Measurements from ENCODE around the gene TCERG1L.
"Not testable (repeated sequence)": the region's sequence is repeated elsewhere in the genome, so short reads cannot be mapped to it uniquely, and the experiment has no call there.

The TCERG1L gene

DNA sequence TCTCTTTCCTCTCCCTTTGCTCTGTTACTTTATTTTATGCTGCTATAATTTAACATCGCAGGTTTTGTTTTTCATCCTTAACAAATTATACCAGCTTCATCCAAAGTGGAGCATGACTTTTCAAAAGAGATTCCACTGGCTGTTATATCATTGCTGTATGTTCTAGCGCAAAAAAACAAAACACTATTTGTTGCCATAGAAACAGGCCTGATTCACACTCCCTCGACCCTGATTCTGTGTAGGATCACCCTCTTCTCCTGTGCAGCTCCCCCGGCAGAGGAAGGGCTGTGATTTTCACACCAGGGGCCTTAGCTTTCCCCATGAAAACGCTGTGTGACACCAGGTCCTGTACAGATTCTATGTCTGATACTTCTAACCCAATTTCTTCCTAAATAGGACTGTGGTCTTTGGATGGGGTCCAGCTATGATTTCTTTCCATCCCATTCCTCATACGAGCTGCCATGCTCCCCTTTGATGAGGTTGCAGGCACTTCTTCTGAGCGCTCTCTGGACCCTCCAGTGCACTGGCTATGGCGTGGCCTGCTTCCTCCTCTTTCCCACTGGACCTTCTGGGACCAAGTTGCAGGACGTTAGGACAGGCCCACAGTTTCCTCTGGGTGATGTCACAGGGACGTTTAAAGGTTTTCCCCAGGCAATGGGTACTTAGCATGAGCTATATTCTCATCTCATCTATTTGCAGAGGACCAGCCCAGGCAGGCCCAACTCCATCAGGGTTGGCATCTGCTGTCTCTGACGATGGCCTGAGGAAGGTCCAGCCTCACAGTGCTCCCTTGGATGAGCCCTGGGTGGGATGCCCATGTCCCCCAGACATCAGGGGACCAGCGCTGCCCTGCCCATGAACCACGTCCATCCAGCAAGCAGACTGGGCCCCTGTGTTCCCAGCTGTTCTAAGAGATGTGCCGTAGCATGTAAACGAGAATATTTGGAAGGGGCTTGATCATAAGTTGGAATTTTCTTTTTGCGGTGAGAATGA, 210.8 kb downstream of the TCERG1L start:
- not testable (repeated sequence) for DNase-seq (ENCODE audit: low spot score)

DNA sequence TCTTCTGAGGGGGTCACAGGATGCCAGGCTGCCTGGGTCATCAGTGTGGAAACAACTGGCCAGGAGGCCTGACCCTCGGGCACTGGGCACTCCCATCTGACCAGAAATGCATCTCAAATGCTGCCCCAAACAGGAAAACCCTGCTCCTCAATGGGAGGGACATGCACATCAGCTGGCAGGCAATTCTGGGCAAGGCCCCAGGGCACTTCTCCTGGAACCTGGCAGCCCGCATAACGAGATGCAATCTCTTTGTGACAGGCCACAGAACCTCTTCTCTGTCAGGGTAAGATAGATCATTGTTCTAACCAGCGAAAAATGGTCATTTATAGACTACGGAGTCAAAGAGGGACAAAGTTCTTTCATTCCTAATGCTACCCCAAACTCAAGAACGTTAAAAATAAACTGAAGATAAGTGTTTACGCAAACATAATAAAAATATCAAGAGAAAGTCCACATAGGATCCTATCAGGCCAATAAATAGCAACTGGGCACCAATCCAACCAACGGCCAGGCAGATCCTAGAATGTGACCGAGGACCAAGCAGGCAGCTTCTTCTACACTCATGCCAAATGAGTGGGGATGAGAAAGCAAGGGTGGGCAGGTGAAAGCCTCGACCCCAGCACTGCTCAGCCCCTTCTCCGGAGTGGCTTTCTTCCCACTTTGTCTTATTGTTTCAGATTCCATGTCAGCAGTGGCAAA, 212.3 kb downstream of the TCERG1L start:
- DNase-seq (ENCODE audit: low spot score), result no peak

DNA sequence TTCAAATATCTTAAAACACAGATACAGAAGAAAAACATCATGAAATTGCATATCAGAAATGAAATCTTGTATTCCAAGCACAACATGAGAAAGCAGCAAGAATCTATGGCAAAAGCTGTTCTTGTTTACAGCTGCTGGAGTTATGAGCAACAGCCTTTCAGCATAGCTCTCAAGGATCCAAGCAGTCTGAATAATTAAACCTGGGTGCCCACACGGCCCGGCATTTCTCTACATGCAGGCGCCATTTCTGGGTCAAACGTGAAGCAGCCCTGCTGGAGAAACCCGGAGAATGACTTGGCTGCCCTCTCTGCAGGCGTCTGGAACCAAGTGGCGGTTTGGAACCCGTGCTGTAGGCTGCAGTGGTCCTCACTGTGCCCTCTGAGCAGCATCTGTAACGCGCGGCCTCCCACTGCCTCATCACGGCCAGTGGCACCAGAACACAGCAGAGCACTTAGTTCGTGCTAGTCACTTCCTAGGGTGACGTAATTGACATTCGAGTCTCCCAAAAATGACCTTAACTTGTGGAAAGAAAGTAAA, 213.0 kb downstream of the TCERG1L start:
- no peak for DNase-seq (ENCODE audit: low spot score)

DNA sequence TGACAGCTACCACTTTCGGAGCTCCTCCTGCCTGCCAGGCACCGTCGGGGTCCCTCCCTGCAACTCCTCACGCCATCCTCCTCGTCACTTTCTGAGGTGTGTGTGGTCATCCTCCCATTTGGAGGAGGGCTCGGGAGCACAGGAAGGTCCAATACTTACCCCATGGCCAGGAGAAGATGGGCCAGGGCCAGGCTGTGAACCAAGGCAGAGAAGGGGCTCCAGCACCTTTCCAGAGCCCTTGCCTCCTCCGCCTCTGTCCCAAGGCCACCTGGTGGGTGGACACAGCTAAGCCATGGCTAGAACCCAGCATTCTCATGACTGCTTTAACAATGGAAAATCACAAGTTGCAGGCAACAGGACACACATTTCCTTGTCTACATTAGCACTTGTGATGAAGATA, 215.5 kb downstream of the TCERG1L start:
- no peak for DNase-seq (ENCODE audit: low spot score)

DNA sequence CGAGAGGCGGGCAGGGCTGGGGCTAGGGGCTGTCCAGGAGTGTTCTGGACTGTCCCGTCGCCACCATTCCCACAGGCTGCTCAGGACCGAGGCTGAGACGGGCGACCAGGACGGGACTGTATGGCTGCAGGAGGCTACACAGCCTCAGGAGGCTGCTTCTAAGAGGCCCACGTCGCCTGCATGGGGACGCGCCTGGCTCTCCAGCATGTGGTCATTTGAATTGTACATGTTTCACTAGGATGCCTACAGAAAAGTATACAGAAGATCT, 216.3 kb downstream of the TCERG1L start:
- no peak for DNase-seq (ENCODE audit: low spot score)

DNA sequence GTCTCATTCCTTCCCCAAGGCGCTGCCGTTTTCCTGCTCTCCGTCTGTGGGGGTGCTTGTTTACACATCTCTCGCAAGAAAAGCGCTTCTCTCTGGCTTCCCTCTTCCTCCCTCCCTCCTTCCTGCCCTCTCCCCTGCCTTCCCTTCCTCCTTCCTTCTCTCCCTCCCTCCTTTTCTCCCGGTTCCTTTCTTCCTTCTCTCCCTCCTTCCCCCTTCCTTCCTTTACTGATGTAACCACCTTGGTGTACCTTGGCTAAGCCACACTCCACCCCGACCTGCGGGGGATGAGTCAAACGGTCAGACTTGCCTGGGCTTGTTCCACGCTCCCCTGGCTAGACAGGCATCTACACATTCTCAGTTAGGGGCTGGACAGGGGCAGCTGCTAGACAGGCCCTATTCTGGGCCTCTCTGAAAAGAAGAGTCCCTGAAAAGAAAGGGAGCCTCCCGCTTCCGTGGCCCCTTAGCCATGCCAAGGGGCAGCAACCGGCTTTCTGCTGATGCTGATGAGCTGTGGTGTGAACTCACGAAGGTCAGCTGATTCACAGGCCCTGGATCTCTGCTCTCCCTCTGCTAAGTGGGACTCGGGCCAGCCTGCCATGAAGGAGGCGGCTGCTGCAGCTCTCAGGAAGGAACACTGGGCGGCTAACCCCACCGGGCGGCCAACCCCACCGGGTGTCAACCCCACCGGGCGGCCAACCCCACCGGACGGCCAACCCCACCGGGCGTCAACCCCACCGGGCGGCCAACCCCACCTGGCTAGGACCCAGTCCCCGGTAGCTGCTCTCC, 216.8 kb downstream of the TCERG1L start:
- no peak for DNase-seq (ENCODE audit: low spot score)

DNA sequence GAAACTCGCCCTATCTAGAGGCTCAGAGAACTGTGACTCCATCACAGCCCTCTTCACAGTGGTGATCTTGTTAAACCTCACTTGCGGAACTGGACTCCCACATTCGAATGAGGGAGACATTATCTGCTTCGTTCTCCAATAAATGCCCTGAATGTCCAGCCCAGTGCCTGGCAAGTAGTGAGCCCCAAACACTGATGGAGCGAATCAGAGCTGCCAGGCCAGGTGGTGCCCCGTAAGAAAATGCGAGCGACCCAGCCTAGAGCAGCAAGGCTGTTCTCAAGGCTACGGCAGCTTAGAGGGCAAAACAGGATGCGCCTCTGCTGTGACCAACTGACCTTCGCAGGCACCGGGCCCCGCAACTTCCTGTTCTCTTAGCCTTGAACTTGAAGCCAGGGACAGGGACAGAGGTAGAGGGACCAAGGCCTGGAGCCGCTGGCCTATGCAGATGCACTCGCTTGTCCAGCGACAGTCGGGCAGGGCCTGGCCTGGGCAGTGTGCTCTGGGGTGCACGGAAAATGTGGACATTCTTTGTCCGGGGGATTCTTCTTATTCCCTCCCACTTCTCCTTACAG, 217.6 kb downstream of the TCERG1L start:
- no peak for DNase-seq (ENCODE audit: low spot score)

DNA sequence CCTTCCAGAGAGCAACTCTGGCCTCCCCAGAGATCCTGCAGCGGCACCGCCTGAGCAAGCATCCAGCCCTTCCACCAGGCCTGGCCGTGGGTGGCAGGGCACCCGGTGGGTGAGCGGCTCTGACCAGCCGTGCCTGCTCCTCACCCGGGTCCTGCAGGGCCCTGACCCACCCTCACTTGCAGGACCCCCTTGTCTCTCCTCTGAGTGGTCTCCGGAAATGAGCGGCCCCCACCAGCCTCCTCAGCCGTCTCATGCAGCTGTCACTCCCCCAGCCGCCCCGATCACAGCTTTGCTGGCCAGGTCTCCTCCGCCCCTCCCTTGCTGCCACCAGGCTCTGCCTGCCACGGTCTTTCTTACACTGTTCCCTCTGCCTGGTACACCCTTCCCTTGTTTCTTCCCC, 218.2 kb downstream of the TCERG1L start:
- no peak for DNase-seq (ENCODE audit: low spot score)

DNA sequence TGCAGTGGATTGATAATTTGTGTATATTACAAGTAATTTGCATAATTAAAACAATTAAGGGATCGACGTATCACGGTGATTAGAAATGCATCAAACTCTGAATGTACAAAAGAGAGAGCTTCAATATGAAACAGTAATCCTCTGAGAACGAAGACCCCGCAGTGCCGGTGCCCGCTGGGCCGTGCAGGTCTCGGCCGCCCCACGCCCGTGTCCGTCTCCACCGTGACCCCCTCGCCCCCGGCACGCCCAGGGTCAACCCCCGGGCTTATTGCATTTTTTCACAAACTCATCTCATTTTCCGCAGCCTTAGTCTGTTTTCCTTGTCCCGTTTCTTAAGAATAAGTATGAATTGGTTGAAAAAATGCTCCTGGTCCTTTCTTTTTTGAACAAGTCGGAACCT, 218.6 kb downstream of the TCERG1L start:
- DNase-seq (ENCODE audit: low spot score), result no peak

DNA sequence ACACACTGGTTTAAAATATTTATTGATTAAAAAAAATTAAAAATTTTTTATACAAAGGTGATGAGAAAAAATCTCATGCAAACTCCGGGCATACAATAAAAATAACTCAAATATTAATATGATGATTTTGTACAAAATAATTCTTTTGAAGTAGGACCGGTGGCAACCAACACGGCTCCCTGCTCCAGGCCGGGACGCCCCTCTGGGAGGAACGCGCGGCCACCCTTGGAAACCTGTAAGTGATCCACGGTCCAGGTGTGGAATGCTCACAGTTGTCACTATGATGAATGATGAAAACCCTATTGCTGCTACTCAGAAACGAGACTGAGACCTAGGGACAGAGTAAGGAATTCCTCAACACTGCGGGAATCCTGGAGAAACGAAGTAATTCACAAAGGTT, 219.1 kb downstream of the TCERG1L start:
- DNase-seq (ENCODE audit: low spot score), result no peak

DNA sequence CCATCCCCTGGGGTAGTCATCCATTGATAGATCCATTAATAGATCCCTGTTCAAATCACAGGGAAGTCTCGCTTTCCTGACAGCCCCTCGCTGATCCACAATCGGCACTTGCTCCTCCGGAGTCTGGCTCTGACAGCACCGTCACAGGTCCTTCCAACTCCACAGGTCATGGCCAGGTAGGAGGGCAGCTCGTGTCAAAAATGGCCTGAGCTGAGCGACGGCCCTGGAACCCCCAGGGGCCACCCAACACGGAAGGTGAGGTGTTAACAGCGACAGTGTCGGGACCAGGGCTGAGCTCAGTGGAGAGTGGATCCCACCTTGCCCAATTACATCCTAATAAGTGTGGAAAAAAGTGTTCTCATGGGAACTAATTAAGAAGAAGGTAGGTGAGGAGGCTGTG, 219.8 kb downstream of the TCERG1L start:
- DNase-seq (ENCODE audit: low spot score), result no peak

DNA sequence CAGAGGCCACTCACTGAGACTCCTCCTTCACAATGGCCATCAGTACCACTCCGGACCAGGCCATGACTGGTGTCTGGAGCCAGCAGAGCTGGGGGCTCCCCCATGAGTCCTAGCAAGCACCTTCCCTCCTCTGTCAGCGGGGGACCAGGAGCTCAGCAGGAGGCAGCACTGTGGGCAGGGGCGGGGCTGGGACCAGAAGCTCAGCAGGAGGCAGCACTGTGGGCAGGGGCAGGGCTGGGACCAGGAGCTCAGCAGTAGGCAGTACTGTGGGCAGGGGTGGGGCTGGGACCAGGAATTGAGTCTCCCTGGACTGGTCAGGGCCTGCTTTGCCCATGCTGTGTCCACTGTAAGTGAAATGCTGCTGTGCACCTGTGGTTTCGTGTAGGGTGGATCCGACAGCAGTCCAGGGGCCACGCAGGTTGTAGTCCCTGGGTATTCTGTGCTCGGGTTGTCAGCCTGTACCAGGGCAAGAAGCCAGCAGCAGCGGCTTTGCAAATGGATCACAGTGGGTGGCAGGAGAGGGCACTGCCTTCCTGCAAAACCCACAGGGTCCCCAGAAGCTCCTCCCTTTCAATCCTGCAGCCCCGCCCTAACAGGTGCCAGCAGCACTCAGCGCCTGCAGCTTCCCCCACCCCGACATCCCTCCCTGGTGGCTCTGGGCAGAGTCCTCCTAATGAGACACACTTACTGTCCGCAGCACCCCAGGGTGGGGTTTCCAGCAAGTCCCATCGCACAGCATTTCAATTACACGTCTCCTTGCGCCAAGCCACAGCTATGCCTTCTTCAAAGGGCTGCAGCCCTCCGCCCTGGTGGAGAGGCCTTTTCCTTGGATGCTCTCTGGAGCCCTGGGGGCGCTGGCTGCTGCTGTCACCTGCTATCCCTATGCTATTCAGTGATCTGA, 220.5 kb downstream of the TCERG1L start:
- no peak for DNase-seq (ENCODE audit: low spot score)

DNA sequence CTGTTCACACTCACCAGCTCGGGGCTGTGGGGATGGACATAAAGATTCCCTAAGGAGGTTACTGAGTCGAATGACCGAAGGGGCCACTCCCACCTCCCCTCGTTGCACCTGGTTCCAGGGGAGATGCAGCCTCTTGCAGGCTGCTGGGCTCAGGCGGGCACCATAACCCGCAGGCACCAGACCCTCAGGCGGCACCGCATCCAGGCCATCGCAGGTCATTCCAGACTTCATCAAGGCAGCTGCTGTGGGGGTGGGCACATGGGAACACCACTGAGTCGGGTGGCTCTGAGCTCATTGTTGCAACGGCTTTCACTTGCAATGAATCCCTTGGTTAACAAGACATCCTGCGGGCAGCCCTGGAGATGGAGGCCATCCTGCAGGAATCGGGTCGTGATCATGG, 221.7 kb downstream of the TCERG1L start:
- no peak for DNase-seq (ENCODE audit: low spot score)

DNA sequence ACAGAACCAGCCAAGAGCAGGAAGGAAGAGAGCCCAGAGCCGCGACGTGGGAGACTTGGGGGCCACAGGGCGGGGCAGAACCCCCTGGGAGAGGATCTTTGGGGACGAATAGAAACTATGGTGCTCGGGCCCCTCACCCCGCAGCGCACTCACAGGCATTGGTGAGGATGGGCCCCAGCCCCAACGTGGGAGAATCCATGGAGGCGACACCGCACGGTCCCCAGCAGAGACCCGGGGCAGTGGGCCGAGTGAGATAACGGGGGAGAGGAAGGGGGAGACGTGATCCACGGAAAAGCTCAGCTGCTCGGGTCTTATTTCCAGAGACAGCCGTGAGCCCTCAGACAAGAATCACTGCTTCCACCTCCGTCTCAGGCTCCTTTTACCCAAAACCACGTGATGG, 222.4 kb downstream of the TCERG1L start:
- no peak for DNase-seq (ENCODE audit: low spot score)

DNA sequence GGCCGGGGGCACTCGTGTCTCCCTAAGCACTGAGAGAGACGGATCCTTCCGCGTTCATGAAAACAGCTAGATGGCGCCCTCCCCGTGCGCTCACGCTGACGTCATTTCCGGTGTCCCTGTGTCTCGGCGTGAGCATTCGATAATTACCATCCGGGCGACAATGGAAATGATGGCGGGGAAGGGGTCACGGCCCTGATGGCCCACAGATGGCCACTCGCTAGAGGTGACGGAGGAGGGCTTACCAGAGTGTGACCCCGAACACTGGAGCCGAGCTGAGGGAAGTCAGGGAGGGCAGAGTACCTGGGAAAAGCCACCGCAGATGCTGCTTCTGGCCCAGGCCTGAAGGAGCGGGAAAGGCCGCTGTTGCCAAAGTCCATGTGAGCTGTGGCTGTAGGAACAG, 222.9 kb downstream of the TCERG1L start:
- DNase-seq (ENCODE audit: low spot score), result no peak

DNA sequence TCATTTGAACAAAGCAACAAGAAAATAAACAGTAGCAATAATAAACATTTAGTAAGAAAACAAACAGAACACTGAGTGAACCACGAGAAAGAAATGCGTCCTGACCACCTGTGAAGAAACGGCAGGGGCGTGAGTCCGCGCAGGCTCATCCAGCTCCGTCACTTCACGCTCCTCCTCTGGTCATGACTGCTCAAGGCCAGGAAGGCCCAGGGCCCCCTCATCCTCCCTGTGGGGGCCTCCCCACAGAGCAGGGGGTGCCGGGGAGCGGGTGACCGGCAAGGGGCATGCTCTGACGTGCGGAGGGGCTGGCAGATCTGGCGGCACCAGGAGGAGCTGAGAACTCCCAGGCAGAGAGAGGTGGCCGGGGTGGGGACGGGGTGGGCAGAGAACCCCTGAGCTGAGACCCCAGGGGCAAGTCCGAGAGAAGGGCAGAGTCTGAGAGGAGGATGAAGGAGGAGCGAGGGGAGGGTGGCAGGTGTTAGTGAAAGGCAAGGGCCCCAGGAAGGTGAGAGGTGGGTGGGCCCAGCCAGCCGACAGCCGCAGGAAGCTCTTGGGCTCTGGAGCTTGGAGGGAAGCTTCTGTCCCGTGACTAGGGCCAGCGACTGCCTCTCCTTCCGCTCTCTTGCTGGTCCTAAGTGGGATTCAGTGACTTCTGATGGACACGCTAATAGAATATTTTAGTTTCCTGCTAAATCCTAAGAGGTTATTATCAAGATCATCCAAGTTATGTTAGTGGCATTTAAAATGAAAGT, 223.9 kb downstream of the TCERG1L start:
- no peak for DNase-seq (ENCODE audit: low spot score)

DNA sequence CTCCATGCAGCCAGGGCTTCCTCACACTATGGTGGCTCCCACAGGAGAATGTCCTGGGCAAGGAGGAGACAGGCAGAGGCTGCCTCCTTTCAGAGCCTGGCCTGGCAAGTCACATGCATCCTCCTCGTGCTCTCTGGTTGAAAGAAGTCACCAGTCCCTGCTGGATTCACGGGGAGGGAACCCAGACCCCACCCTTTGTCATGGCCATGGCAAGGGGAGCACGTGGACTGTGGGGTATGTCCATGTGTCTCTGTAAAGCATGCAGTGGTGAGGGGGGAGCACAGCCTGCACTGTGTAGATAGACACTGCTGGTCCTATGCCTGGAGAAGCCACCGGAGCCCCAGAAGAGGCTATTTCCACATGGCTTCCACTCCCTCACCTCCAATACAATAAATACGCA, 225.0 kb downstream of the TCERG1L start:
- DNase-seq (ENCODE audit: low spot score), result no peak

DNA sequence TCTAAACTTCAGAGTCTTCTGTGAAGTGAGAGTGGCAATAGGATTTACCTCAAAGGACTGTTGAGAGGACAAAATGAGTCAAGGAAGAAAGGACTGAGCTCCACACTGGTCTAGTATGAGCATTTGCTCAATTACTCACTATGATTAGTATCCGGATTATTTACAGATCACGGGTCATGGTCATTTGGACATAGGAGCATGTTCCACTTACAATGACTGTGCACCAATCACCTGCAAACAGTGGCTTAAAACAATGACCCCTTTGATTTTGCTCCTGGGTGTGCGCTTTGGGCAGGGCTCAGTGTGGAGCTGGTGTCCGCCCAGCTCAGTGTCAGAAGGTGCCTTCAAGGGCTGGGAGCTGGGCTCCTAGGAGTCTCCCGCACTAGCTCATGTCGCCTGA, 225.4 kb downstream of the TCERG1L start:
- no peak for DNase-seq (ENCODE audit: low spot score)

DNA sequence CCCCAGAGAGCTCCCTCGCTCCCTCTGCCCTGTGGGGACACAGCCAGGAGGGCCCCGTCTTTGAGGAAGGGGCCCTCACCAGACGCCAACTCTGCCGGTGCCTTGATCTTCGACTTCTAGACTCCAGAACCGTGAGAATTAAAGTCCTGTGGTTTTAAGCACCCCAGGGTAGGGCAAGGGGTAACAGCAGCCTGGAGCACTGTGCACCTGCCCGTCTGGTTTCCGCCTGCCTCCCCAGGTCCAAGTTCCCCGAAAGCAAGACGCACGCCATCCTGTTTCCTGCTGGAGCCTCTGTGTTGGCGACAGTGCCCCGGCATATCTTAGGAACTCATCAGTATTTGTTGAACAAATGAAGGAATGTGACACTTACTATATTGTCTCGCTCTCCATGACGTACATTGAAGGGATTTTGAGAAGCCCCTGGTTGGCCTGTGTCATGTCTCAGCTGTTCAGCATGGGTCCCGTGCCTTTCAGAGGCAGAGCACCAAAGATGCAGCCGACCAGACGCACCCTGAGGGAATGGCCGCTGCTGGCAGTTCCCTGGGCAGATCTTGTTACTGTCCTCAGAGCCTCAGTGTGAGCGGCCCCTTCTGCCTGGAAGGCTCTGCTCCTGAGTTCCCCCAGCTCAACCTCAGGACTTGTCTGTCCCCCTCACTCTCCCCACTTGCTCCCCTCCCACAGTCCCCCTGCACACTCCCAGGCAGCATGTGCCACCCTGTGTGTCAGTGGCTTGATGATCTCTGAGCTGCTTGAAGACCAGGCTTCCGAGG, 226.2 kb downstream of the TCERG1L start:
- DNase-seq (ENCODE audit: low spot score), result no peak

DNA sequence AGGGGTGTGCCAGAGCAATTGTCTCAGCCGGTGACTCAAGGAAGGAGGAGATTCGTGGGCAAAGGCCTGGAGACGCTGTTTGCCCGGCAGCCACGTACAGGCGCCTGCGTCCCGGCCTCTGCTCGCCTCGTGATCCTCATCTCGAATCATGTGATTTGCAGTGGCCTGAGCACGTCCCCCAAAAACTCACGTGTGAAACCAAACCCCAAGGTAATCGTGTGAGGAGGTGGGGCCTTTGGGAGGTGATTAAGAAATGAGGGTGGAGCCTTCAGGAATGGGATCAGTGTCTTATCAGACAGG, 226.8 kb downstream of the TCERG1L start:
- no peak for DNase-seq (ENCODE audit: low spot score)

Measured in germinal center (tissue), 1 donor.